GM12874 (cell line): ENCODE data around the gene EPHB2.

ENCODE experiments used
- CTCF ChIP-seq: IDR thresholded peaks from 2 replicates; pipeline ENCODE4 v1.5.1; 2011; ENCODE audit warnings: low read depth, mild to moderate bottlenecking, control low read depth, low read length, moderate library complexity; ENCODE audit not compliant: insufficient read depth

The EPHB2 gene

GRCh38 chr1:22848405-22848804, 137.8 kb downstream of the EPHB2 start:
- no peak for TF ChIP-seq CTCF

GRCh38 chr1:22849770-22850169, 139.1 kb downstream of the EPHB2 start:
- no peak for TF ChIP-seq CTCF

- TF ChIP-seq CTCF: no peak
These were observed 139.6 kb downstream of the EPHB2 start for GRCh38 chr1:22850281-22850680.

GRCh38 chr1:22850681-22851080, 140.0 kb downstream of the EPHB2 start:
- no peak for TF ChIP-seq CTCF

GRCh38 chr1:22851517-22851916, 140.9 kb downstream of the EPHB2 start:
- TF ChIP-seq CTCF: no peak

GRCh38 chr1:22852144-22852655, 141.6 kb downstream of the EPHB2 start:
- TF ChIP-seq CTCF: no peak

GRCh38 chr1:22853651-22854185, 143.1 kb downstream of the EPHB2 start:
- no peak for TF ChIP-seq CTCF
